Keratinocyte (primary cell): ENCODE data around the gene FREM2. TPM values are rescaled to one million over a fixed set of nuclear protein-coding genes. Genes with fewer than 3 reads are reported as not detected.

Source experiments
- DNase-seq: peaks from one replicate; pipeline ENCODE4 v3.0.0-alpha.2; 2011; ENCODE audit warnings: low read depth, missing footprints, low spot score
- FAIRE-seq: peaks from 2 replicates; lab custom pipeline; 2011; peaks lifted over from hg19 to GRCh38; lab: Jason Lieb, UNC
- H2AFZ ChIP-seq: 2 replicates; pipeline ENCODE4 v1.6.0; 2012; ENCODE audit warnings: low read length, control low read depth, inconsistent platforms; ENCODE audit not compliant: control insufficient read depth
- H3K27ac ChIP-seq: 2 replicates; pipeline ENCODE4 v1.5.1; 2011; ENCODE audit warnings: low read length; ENCODE audit not compliant: control insufficient read depth, insufficient read depth
- H3K27me3 ChIP-seq: 3 replicates; pipeline ENCODE4 v1.6.0; 2011; ENCODE audit warnings: low read length; ENCODE audit not compliant: control insufficient read depth, insufficient read depth; ENCODE audit errors: extremely low read depth
- H3K36me3 ChIP-seq, 2 experiments: 2 replicates in 1 of 2; 3 replicates in 1 of 2; pipeline ENCODE4 v1.5.1; 2011; ENCODE audit warnings: low read length in 2 of 2, mild to moderate bottlenecking in 1 of 2; ENCODE audit not compliant: control insufficient read depth in 2 of 2, insufficient read depth in 2 of 2; ENCODE audit errors: extremely low read depth in 1 of 2
- H3K4me1 ChIP-seq: 3 replicates; pipeline ENCODE4 v1.5.1; 2011; ENCODE audit warnings: low read length; ENCODE audit not compliant: control insufficient read depth, insufficient read depth; ENCODE audit errors: extremely low read depth
- H3K4me2 ChIP-seq: 3 replicates; pipeline ENCODE4 v1.6.0; 2011; ENCODE audit warnings: low read depth, low read length; ENCODE audit not compliant: control insufficient read depth, insufficient read depth; ENCODE audit errors: extremely low read depth
- H3K4me3 ChIP-seq, 3 experiments: fragments of 200-600 bp in 1 of 3; sonication (generic) in 1 of 3; 2 replicates in 2 of 3; 3 replicates in 1 of 3; pipeline ENCODE4 v1.5.1; 2011 to 2016; ENCODE audit warnings: low read length in 3 of 3, mild to moderate bottlenecking in 3 of 3, control low read depth in 2 of 3, inconsistent platforms in 1 of 3, low read depth in 1 of 3, mixed read lengths in 1 of 3, mixed run types in 1 of 3, moderate library complexity in 1 of 3; ENCODE audit not compliant: control insufficient read depth in 2 of 3, insufficient read depth in 2 of 3; ENCODE audit errors: extremely low read depth in 1 of 3
- H3K79me2 ChIP-seq: 2 replicates; pipeline ENCODE4 v1.6.0; 2012; ENCODE audit warnings: low read length; ENCODE audit not compliant: control insufficient read depth, insufficient read depth
- H3K9ac ChIP-seq: 3 replicates; pipeline ENCODE4 v1.6.0; 2011; ENCODE audit warnings: low read length; ENCODE audit not compliant: control insufficient read depth, insufficient read depth; ENCODE audit errors: extremely low read depth
- H3K9me1 ChIP-seq: 3 replicates; pipeline ENCODE4 v1.6.0; 2011; ENCODE audit warnings: low read length; ENCODE audit not compliant: control insufficient read depth, insufficient read depth; ENCODE audit errors: extremely low read depth
- H3K9me3 ChIP-seq: 2 replicates; pipeline ENCODE4 v1.5.1; 2012; ENCODE audit warnings: low read depth, low read length; ENCODE audit not compliant: control insufficient read depth
- H4K20me1 ChIP-seq: 3 replicates; pipeline ENCODE4 v1.6.0; 2011; ENCODE audit warnings: low read length; ENCODE audit not compliant: control insufficient read depth, insufficient read depth; ENCODE audit errors: extremely low read depth
- CTCF ChIP-seq, 3 experiments: IDR thresholded peaks in 1 of 3; conservative IDR thresholded peaks in 1 of 3; optimal IDR thresholded peaks in 1 of 3; 2 replicates in 2 of 3; 3 replicates in 1 of 3; pipeline versions ENCODE3 to v1.5.1; 2011; ENCODE audit warnings: low read length in 3 of 3, mild to moderate bottlenecking in 3 of 3, moderate library complexity in 2 of 3, control low read depth in 1 of 3, inconsistent platforms in 1 of 3; ENCODE audit not compliant: insufficient read depth in 2 of 3; ENCODE audit errors: extremely low read depth in 1 of 3
- EZH2 ChIP-seq: IDR thresholded peaks from one replicate; pipeline ENCODE4 v1.6.1; 2012; ENCODE audit warnings: inconsistent platforms, mild to moderate bottlenecking, low read length, moderate library complexity
- dilution Hi-C: fragments of 300-500 bp; cut with MboI; formaldehyde crosslinking; loops from one replicate; pipeline ENCODE4 v1.7.0; 2020; ENCODE audit warnings: low sequenced_read_pairs; ENCODE audit not compliant: extremely low pct_ligation_motif_present
- polyA plus RNA-seq, 5 experiments: library from polyadenylated mRNA; depleted of rRNA in 3 of 5; stranded (reverse) in 3 of 5; stranded (forward) in 1 of 5; unstranded in 1 of 5; fragments of >200 nt; gene quantifications; 1 replicate in 1 of 5; 2 replicates in 3 of 5; 3 replicates in 1 of 5; pipeline versions ENCODE4 v1.2.1 to v1.2.3, GENCODE V29; 2011 to 2012; ENCODE audit warnings: missing spikeins in 2 of 5, low read depth in 1 of 5, low replicate concordance in 1 of 5

The FREM2 gene
- polyA plus RNA-seq, 1 donor (not counting 4 experiments of a cell fraction or from before 2014, with no cell fraction given): 0.01 TPM

DNA sequence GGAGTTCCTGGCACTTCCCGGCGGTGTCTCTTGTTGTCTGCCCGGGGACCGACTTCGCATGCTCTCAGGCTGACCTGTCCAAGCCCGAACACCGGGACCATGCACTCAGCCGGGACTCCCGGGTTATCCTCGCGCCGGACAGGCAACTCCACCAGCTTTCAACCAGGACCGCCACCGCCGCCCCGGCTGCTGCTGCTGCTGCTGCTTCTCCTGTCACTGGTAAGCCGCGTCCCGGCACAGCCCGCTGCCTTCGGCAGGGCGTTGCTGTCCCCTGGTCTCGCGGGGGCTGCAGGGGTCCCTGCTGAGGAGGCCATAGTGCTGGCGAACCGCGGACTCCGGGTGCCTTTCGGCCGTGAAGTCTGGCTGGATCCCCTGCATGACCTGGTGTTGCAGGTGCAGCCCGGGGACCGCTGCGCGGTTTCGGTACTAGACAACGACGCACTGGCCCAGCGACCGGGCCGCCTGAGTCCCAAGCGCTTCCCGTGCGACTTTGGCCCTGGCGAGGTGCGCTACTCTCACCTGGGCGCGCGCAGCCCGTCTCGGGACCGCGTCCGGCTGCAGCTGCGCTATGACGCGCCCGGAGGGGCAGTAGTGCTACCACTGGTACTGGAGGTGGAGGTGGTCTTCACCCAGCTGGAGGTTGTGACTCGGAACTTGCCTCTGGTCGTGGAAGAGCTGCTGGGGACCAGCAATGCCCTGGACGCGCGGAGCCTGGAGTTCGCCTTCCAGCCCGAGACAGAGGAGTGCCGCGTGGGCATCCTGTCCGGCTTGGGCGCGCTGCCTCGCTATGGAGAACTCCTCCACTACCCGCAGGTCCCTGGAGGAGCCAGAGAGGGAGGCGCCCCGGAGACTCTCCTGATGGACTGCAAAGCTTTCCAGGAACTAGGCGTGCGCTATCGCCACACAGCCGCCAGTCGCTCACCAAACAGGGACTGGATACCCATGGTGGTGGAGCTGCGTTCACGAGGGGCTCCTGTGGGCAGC lies 661 bp downstream of the FREM2 start:
- peaks cover 8% of the 10 kb centered on the region for H3K4me1 ChIP-seq
- dilution Hi-C loops: no loop called here
- no peaks in the 10 kb centered on the region for H3K36me3 ChIP-seq
- TF ChIP-seq CTCF (optimal IDR thresholded peaks at IDR 0.05 in 1 of 3, IDR thresholded peaks at IDR 0.05 in 1 of 3, conservative IDR thresholded peaks at IDR 0.05 in 1 of 3; ENCODE audit: extremely low read depth in 1 of 3, insufficient read depth in 2 of 3, low read length in 3 of 3) (no peak), EZH2 (peak; percentile 27)
- H4K20me1 ChIP-seq: no peaks in the 10 kb centered on the region
- H2AFZ ChIP-seq: peak overlapping the region; percentile 83
- FAIRE-seq (no peak), DNase-seq (no peak)
- H3K27me3 ChIP-seq: peaks cover 22% of the 10 kb centered on the region
- H3K4me3 ChIP-seq: peak overlapping the region; percentile 43 to 75 (median 74)
- H3K9me1 ChIP-seq: no peaks in the 10 kb centered on the region
- H3K4me2 ChIP-seq: peak overlapping the region; percentile 94
- no peak overlapping the region for H3K9ac ChIP-seq
- no peak overlapping the region for H3K27ac ChIP-seq
- H3K79me2 ChIP-seq: no peaks in the 10 kb centered on the region
- no peaks in the 10 kb centered on the region for H3K9me3 ChIP-seq

GRCh38 chr13:38688674-38689073 lies 1.8 kb downstream of the FREM2 start:
- no peaks in the 10 kb centered on the region for H3K36me3 ChIP-seq
- H3K4me2 ChIP-seq: no peak overlapping the region
- no peak overlapping the region for H2AFZ ChIP-seq
- H3K4me3 ChIP-seq: no peak overlapping the region
- H3K9me1 ChIP-seq: no peaks in the 10 kb centered on the region
- no peak overlapping the region for H3K9ac ChIP-seq
- dilution Hi-C loops: no loop called here
- no peak for FAIRE-seq
- peaks cover 8% of the 10 kb centered on the region for H3K4me1 ChIP-seq
- DNase-seq: no peak
- no peak for TF ChIP-seq CTCF (optimal IDR thresholded peaks at IDR 0.05 in 1 of 3, IDR thresholded peaks at IDR 0.05 in 1 of 3, conservative IDR thresholded peaks at IDR 0.05 in 1 of 3; ENCODE audit: extremely low read depth in 1 of 3, insufficient read depth in 2 of 3, low read length in 3 of 3)
- TF ChIP-seq EZH2: no peak
- H4K20me1 ChIP-seq: no peaks in the 10 kb centered on the region
- peaks cover 22% of the 10 kb centered on the region for H3K27me3 ChIP-seq
- H3K27ac ChIP-seq: no peak overlapping the region
- no peaks in the 10 kb centered on the region for H3K9me3 ChIP-seq
- H3K79me2 ChIP-seq: no peaks in the 10 kb centered on the region
